NT2/D1 (cell line): ENCODE data around the gene UBR2.

Source experiments
- YY1 ChIP-seq: IDR thresholded peaks from 2 replicates; pipeline ENCODE4 v1.6.1; 2011; ENCODE audit not compliant: insufficient read length, insufficient read depth
- ZNF274 ChIP-seq: IDR thresholded peaks from 2 replicates; pipeline ENCODE4 v1.6.1; 2011; ENCODE audit warnings: mild to moderate bottlenecking, low read depth, low read length

DNA sequence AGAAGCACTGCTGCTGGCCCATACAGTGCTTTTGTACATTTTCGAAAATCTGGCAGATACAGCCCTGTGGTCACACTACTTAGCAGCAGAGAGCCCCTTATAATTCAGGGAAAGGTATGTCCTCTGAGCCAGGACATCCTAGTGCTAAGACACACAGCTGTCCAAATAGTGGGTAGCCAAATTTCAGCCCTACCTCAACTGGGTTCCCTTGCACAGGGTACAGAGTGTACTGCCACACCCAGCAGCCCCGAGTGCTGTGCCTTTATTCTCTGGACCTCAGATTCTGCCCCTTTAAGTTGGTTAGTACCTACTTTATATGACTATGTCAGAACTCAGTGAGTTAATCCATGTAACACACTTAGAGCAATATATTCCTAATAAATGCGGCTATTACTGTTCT lies 111.0 kb downstream of the UBR2 start:
- TF ChIP-seq YY1 = no peak
- no peak for TF ChIP-seq ZNF274
